ENCODE data around the gene RALA.
"Not testable (repeated sequence)": the region's sequence is repeated elsewhere in the genome, so short reads cannot be mapped to it uniquely, and the experiment has no call there.

RALA gene

GRCh38 chr7:39645482-39646407 is 22.4 kb downstream of the RALA start:
- DNase-seq (ENCODE audit: low read depth in 2 of 2, low spot score in 1 of 2) = no peak

GRCh38 chr7:39647816-39648215 is 24.4 kb downstream of the RALA start:
- DNase-seq (ENCODE audit: low read depth in 2 of 2, low spot score in 1 of 2) = no peak

DNA sequence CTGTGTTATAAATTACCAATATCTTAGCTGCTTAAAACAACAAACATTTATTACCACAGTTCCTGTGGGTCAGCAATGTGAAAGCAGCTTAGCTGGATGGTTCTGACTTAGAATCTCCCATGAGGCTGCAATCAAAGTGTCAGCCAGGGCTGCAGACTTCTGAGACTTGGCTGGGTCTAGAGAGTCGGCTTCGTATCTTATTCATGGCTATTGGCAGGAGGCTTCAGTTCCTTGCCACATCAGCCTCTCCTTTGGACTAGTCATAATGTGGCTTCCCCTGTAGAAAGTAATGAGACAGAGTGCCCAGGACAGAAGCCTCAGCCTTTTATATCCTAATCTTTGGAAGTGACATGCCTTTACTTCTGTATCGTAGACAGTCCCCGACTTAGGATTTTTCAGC is 27.3 kb downstream of the RALA start:
- DNase-seq (ENCODE audit: low read depth in 2 of 2, low spot score in 1 of 2) = no peak

DNA sequence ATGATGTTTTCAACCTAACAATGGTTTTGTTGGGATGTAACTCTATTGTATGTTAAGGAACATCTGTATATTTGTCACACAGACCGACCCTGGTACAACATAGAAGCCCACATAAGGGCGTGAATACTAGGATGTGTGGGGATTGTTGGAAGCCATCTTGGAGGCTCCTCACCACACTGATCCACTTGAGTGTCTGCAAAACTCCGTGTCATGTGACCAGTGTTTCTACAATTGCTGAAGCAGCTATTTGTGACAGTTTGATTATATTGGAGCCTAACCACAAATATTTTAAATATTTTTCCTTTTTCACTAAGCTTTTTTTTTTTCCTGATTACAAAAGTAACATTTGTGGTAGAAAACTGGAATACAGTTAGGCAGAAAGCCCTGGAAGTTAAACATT is 27.9 kb downstream of the RALA start:
- no peak for DNase-seq (ENCODE audit: low read depth in 2 of 2, low spot score in 1 of 2)

GRCh38 chr7:39656415-39656814 is 33.0 kb downstream of the RALA start:
- DNase-seq (ENCODE audit: low read depth in 2 of 2, low spot score in 1 of 2) = no peak

DNA sequence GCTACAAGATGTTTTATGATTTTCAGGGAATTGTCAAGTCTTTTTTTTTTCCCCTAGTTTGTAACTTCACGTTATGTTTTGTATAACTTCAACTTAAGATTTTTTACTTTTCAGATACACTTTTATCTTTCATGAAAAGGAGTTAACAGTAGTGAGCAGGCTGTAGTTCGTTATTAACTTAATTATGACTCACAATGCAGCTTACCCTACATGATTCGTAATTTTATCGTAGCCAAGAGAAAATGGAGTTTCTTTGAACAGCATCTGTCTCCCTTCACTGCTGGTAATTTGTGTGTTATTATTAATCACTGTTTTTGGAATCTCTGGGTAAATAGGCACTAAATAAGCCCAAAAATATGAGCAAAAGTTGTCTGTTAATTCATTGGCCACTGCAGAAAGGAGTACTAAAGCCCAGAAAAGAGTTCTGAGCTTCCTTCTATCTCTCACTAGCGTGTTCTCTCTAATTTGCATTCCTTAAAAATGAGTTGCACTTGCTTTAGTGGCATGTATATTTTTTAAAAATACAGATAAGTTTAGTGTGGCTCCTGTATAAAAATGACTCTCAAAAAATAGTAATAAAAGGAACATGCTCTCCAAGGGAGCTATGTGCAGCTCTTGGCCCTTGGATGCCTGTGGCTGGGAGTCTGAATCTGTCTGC is 36.1 kb downstream of the RALA start:
- no peak for DNase-seq (ENCODE audit: low read depth in 2 of 2, low spot score in 1 of 2)

DNA sequence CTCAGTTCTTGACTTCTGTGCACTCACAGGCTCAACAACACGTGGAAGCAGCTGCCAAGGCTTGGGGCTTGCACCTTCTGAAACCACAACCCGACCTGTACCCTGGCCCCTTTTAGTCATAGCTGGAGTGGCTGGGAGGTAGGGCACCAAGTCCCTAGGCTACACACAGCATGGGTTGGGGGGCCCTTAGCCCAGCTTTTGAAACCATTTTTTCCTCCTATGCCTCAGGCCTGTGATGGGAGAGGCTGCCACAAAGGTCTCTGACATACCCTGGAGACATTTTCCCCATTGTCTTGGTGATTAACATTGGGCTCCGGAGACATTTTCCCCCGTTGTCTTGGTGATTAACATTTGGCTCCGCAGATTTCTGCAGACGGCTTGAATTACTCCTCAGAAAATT is 38.6 kb downstream of the RALA start:
- DNase-seq (ENCODE audit: low read depth in 2 of 2, low spot score in 1 of 2) = no peak

DNA sequence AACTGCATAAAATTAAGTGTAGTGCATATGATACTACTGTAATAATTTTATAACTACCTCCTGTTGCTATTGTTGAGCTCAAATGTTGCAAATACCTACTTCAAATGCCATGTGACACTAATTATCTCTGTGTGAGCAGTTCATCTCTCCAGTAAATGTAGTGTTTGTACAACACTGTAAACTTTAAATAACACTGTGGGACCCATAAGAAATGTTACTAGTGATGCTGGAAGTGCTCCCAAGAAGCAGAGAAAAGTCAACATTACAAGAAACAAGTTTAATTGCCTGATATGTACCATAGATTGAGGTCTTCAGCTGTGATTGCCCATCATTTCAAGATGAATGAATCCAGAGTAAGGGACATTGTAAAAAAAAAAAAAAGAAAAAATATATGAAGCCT is 39.9 kb downstream of the RALA start:
- DNase-seq (ENCODE audit: low read depth in 2 of 2, low spot score in 1 of 2) = no peak

DNA sequence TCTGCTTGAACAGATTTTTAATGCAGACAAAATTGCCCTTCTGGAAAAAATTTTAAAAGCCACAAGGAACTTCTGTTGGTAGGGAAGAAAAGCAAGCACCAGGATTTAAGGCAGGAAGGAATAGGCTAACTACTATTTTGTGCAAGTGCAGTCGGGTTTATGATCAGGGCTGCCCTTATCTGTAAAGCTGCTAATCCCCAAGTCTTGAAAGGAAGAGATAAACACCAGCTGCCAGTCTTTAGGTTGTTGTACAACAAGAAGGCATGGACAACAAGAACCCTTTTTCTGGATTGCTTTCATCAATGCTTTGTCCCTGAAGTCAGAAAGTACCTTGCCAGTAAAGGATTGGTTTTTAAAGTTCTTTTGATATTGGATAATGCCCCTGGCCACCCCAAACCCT is 40.7 kb downstream of the RALA start:
- DNase-seq (ENCODE audit: low read depth in 2 of 2, low spot score in 1 of 2) = no peak

DNA sequence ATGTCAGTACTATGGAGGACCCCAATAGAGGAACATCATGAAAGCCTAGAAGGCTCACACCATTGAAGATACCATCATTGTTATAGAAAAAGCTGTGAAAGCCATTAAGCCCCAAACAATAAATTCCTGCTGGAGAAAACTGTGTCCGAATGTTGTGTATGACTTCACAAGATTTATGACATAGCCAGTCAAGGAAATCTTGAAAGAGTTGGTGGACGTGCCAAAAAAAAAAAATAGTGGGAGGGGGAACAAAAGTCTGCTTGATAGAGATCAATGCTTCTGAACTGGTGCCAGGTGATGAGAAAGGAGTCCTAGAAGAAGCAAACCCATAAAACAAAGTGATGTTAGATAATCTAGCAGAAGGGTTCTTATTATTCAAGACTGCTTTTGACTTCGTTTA is 41.2 kb downstream of the RALA start:
- no peak for DNase-seq (ENCODE audit: low read depth in 2 of 2, low spot score in 1 of 2)

DNA sequence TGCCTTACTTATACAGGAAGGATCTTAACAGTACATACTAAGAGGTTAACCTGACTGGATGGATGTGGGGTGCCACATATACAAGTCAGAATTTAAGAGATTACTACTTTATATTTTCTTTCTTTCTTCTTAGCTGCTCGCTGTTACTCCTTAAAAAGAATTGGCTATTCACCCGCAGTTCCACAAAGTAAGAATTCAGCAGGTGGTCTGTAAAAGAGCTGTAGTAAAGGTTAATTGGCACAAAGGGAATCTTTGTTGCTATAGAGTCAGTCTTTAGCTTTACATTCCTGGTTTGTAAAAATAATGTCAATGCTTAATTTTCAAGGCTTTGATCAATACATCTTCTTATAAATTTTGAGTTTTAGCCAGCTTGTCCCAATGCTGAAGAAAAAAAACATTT is 43.2 kb downstream of the RALA start:
- DNase-seq (ENCODE audit: low read depth in 2 of 2, low spot score in 1 of 2) = no peak

DNA sequence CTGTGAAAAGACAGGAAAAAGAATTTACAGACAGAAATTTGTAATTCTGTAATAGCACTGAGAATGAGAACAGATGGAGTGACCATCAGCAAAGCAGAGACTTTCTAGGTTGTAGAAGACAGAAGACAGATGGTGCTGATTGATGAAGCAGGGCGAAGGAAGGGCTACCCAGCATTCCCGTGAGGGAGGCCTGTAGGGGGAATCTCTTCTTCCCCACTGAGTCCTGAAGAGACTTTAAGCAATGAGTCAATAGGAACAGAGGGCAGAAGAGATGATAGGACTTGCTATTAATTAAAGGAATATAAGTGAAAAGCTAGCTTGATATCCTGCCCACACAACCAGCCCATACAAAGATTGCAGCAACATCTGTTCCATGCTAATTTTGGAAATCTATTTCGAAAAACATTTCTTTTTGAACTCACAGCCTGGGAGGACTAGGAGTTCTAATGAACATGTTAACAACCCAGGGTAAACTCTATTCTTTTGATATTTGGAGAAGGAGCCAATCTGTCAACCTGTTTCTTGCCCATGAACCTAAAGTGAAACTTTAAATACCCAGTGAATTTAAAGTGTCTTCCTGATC is 44.1 kb downstream of the RALA start:
- DNase-seq (ENCODE audit: low read depth in 2 of 2, low spot score in 1 of 2) = no peak

DNA sequence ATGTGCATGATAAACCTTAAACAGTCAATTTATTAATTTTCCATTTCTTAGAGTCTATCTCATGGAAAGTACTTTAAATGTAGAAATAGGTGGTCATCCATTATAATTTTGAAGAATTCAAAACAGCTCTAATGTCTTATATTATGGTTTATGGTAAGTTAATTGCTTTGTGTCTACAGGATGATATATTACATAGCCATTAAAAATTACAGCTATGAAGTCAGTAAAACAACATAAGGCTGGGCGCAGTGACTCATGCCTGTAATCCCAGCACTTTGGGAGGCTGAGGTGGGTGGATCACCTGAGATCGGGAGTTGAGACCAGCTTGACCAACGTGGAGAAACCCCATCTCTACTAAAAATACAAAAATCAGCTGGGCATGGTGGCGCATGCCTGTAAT is 44.9 kb downstream of the RALA start:
- DNase-seq (ENCODE audit: low read depth in 2 of 2, low spot score in 1 of 2) = not testable (repeated sequence)

- DNase-seq (ENCODE audit: low read depth in 2 of 2, low spot score in 1 of 2) = no peak
Observed at GRCh38 chr7:39670052-39670451, 46.7 kb downstream of the RALA start.

- no peak for DNase-seq (ENCODE audit: low read depth in 2 of 2, low spot score in 1 of 2)
Observed at GRCh38 chr7:39670934-39671333, 47.6 kb downstream of the RALA start.

- no peak for DNase-seq (ENCODE audit: low read depth in 2 of 2, low spot score in 1 of 2)
Observed at GRCh38 chr7:39672176-39672575, 48.8 kb downstream of the RALA start.

DNA sequence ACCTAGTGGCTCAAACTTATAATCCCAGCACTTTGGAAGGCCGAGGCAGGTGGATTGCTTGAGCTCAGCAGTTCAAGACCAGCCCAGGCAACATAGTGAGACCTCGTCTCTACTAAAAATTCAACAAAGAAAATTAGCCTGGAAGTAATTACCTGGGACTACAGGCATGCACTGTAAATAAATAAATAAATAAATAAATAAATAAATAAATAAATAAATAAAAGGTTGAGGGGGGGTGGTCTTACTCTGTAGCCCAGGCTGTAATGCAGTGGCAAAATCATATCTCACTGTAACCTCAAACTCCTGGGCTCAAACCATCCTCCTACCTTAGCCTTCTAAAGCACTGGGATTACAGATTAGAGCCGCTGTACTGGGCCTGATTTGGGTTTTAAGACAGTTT is 50.5 kb downstream of the RALA start:
- DNase-seq (ENCODE audit: low read depth in 2 of 2, low spot score in 1 of 2) = no peak

GRCh38 chr7:39674406-39674805 is 51.0 kb downstream of the RALA start:
- DNase-seq (ENCODE audit: low read depth in 2 of 2, low spot score in 1 of 2) = no peak

- DNase-seq (ENCODE audit: low read depth in 2 of 2, low spot score in 1 of 2) = no peak
Observed at GRCh38 chr7:39676346-39676745, 53.0 kb downstream of the RALA start.

DNA sequence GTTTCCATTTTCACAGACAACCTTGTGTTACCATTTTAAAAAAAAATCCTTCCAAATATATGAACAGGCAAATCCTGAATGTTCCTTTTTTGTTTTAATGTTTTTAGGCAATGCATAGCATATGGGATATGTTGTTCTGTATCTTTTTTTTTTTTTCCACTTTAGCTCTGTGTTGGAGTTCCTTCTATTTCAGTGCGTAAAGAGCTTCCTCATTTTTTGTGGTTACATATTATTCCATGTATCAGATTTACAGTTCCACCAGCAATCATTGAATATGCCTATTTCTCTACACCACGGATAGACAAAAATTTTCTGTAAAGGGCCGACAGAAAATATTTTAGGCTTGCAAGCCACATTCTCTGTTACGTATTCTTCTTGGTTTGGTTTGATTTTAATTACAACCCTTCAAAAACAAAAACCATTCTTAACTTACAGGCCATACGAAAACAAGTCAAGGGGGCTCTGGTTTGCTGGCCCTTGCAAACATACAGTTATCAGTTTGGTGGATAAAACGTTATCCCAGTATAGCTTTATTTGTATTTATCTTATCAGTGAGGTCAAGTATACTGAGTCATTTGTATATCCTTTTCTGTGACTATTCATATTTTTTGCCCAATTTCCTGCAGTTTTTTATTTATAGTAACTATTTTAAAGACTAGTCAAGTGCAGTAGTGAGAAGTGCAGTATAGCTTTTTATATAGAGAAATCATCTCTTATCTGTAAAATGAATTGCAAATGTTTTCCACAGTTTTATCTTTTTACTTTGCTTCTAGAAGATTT is 55.7 kb downstream of the RALA start:
- no peak for DNase-seq (ENCODE audit: low read depth in 2 of 2, low spot score in 1 of 2)

- not testable (repeated sequence) for DNase-seq (ENCODE audit: low read depth in 2 of 2, low spot score in 1 of 2)
Observed at GRCh38 chr7:39679874-39680273, 56.5 kb downstream of the RALA start.

Measured in stimulated activated CD8-positive, alpha-beta memory T cell treated with anti-CD3 and anti-CD28 coated beads, Interleukin-4, amount 100 ng/mL, for 1 hour (primary cell).